Endothelial cell of umbilical vein (primary cell): ENCODE data around the gene CEACAM3. TPM values are rescaled to one million over a fixed set of nuclear protein-coding genes. Genes with fewer than 3 reads are reported as not detected.

Experiments
- BruUV-seq: library from RNA; stranded (reverse); fragments of 400-500 nt; replicated peaks from 2 replicates; lab custom pipeline; 2021; lab: Mats Ljungman, UMichigan
- CTCF ChIA-PET: fragments of 300-600, 350-600 bp; sonication (Branson Sonifier 250); formaldehyde crosslinking; loops from one replicate; lab custom pipeline; 2021; ENCODE audit warnings: antibody characterized with exemption, inconsistent platforms; lab: Charles Lee
- POLR2A ChIA-PET: fragments of 300-600, 350-600 bp; sonication (Branson Sonifier 250); formaldehyde crosslinking; loops from one replicate; lab custom pipeline; 2021; ENCODE audit warnings: antibody characterized with exemption, inconsistent platforms; lab: Charles Lee
- DNase-seq: peaks from one replicate; pipeline ENCODE4 v3.0.0-alpha.2; 2011; ENCODE audit warnings: low read depth, low spot score
- FAIRE-seq: peaks from 2 replicates; lab custom pipeline; 2011; peaks lifted over from hg19 to GRCh38; lab: Jason Lieb, UNC
- H2AFZ ChIP-seq: 2 replicates; pipeline ENCODE4 v1.6.0; 2012; ENCODE audit warnings: low read depth, low read length, control low read depth, inconsistent platforms
- H3K27ac ChIP-seq: 2 replicates; pipeline ENCODE4 v1.5.1; 2011; ENCODE audit warnings: low read depth, mild to moderate bottlenecking, control low read depth, low read length, moderate library complexity; ENCODE audit not compliant: insufficient read depth
- H3K27me3 ChIP-seq, 2 experiments: 2 replicates each; pipeline versions ENCODE4 v1.6.0 to v1.6.1; 2011; ENCODE audit warnings: low read length in 2 of 2, mixed read lengths in 1 of 2; ENCODE audit not compliant: control insufficient read depth in 2 of 2, insufficient read depth in 2 of 2
- H3K36me3 ChIP-seq, 2 experiments: 2 replicates in 1 of 2; 3 replicates in 1 of 2; pipeline ENCODE4 v1.5.1; 2011; ENCODE audit warnings: low read length in 2 of 2, mild to moderate bottlenecking in 1 of 2, moderate library complexity in 1 of 2; ENCODE audit not compliant: control insufficient read depth in 2 of 2, insufficient read depth in 2 of 2; ENCODE audit errors: extremely low read depth in 1 of 2
- H3K4me1 ChIP-seq: 3 replicates; pipeline ENCODE4 v1.5.1; 2011; ENCODE audit warnings: mild to moderate bottlenecking, low read length; ENCODE audit not compliant: control insufficient read depth, insufficient read depth; ENCODE audit errors: extremely low read depth
- H3K4me2 ChIP-seq: 2 replicates; pipeline ENCODE4 v1.6.1; 2011; ENCODE audit warnings: low read length, control low read depth, mixed read lengths; ENCODE audit not compliant: insufficient read depth
- H3K4me3 ChIP-seq, 3 experiments: fragments of 200-600 bp in 1 of 3; sonication (generic), shearing (Covaris generic) in 1 of 3; replicated peaks in 1 of 3; 2 replicates each; pipeline ENCODE4 v1.5.1; 2011 to 2016; ENCODE audit warnings: control low read depth in 3 of 3, low read length in 3 of 3, mild to moderate bottlenecking in 2 of 3, inconsistent platforms in 1 of 3, low read depth in 1 of 3, moderate library complexity in 1 of 3; ENCODE audit not compliant: insufficient read depth in 1 of 3
- H3K79me2 ChIP-seq: 2 replicates; pipeline ENCODE4 v1.6.0; 2012; ENCODE audit warnings: low read length, inconsistent platforms; ENCODE audit not compliant: control insufficient read depth, insufficient read depth
- H3K9ac ChIP-seq: replicated peaks from 2 replicates; pipeline ENCODE3; 2011; ENCODE audit warnings: low read length, control low read depth; ENCODE audit not compliant: insufficient read depth; ENCODE audit errors: extremely low read depth
- H3K9me1 ChIP-seq: replicated peaks from 3 replicates; pipeline ENCODE4 v1.6.0; 2011; ENCODE audit warnings: mild to moderate bottlenecking, low read length; ENCODE audit not compliant: control insufficient read depth, insufficient read depth; ENCODE audit errors: extremely low read depth
- H3K9me3 ChIP-seq: replicated peaks from 2 replicates; pipeline ENCODE4 v1.5.1; 2012; ENCODE audit warnings: low read length, inconsistent platforms; ENCODE audit not compliant: control insufficient read depth, insufficient read depth
- H4K20me1 ChIP-seq: replicated peaks from 2 replicates; pipeline ENCODE3; 2011; ENCODE audit warnings: mild to moderate bottlenecking, low read length; ENCODE audit not compliant: control insufficient read depth, insufficient read depth; ENCODE audit errors: extremely low read depth
- FOS ChIP-seq: IDR thresholded peaks from 2 replicates; pipeline ENCODE4 v1.6.1; 2011; ENCODE audit warnings: mild to moderate bottlenecking, low read length, moderate library complexity, borderline replicate concordance; ENCODE audit not compliant: insufficient read depth
- GATA2 ChIP-seq: IDR thresholded peaks from 2 replicates; pipeline ENCODE4 v1.7.0; 2011; ENCODE audit warnings: low read depth, mild to moderate bottlenecking, moderate library complexity, mixed read lengths, low read length; ENCODE audit not compliant: insufficient read length, insufficient read depth
- JUN ChIP-seq: IDR thresholded peaks from 2 replicates; pipeline ENCODE4 v1.6.1; 2011; ENCODE audit warnings: borderline replicate concordance, low read depth; ENCODE audit not compliant: insufficient read length, insufficient read depth
- MYC ChIP-seq: IDR thresholded peaks from one replicate; pipeline ENCODE4 v1.6.1; 2011; ENCODE audit warnings: mild to moderate bottlenecking, low read depth, low read length
- POLR2A ChIP-seq: IDR thresholded peaks from 2 replicates; pipeline ENCODE4 v1.6.1; 2012; ENCODE audit warnings: low read depth, mild to moderate bottlenecking, control low read depth, low read length
- POLR2AphosphoS5 ChIP-seq: IDR thresholded peaks from 2 replicates; pipeline ENCODE4 v1.6.1; 2012; ENCODE audit warnings: low read depth, mild to moderate bottlenecking, control low read depth, low read length, moderate library complexity; ENCODE audit not compliant: insufficient read depth
- dilution Hi-C: fragments of 300-500 bp; cut with MboI; formaldehyde crosslinking; loops from one replicate; pipeline ENCODE4 v1.15.0; 2019; ENCODE audit warnings: low sequenced_read_pairs; ENCODE audit not compliant: extremely low pct_ligation_motif_present
- intact Hi-C: fragments of 100-400 bp; cut with micrococcal nuclease; formaldehyde crosslinking; loops from one replicate; pipeline ENCODE4 v1.10.0; 2022
- polyA plus RNA-seq, 4 experiments: library from polyadenylated mRNA; depleted of rRNA in 3 of 4; stranded (reverse) in 3 of 4; unstranded in 1 of 4; fragments of >200 nt; gene quantifications; 2 replicates each; pipeline versions ENCODE4 v1.2.1 to v1.2.3, GENCODE V29; 2011 to 2012; ENCODE audit warnings: missing spikeins in 1 of 4
- total RNA-seq: library from RNA; stranded (reverse); gene quantifications from 2 replicates; pipeline ENCODE4 v1.2.3, GENCODE V29; 2021
- TF ChIP-seq, protein P1 (sequence below), 2 donors: IDR thresholded peaks; 1 replicate in 1 of 2; 2 replicates in 1 of 2; pipeline ENCODE4 v1.5.1; 2011; ENCODE audit warnings: low read length in 2 of 2, mild to moderate bottlenecking in 2 of 2, moderate library complexity in 2 of 2, control low read depth in 1 of 2, inconsistent platforms in 1 of 2, low read depth in 1 of 2; ENCODE audit not compliant: insufficient read depth in 1 of 2; ENCODE audit errors: extremely low read depth in 1 of 2
- TF ChIP-seq, protein P2 (sequence below): IDR thresholded peaks from 2 replicates; pipeline ENCODE4 v1.6.1; 2011; ENCODE audit not compliant: insufficient read depth, insufficient read length

CEACAM3 gene
- total and polyA plus RNA-seq, 2 donors (not counting 3 experiments of a cell fraction or from before 2014, with no cell fraction given), result not detected

DNA sequence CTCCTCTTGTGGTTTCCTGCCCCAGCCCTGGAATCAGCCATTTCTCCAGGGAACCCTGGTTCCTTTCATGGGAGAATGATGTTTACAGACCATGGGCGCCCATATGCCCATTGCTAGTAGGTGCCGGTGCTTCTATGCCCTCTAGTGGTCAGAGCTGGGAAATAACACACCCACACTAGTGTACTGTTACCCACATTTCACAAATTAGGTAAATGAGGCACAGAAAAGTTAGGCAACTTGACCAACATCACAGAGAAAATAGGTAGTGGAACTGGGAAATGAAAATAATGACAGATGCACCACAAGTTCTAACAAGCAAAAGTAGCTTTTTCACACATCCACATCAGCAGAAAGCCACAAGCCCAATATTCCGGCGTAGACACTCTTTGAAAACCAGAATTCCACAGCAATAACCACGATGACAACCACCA, 1.3 kb upstream of the CEACAM3 start:
- Histone ChIP-seq H3K9me1 (no peaks in the 10 kb centered on the region), H4K20me1 (no peaks in the 10 kb centered on the region), H3K9me3 (no peaks in the 10 kb centered on the region), H3K4me3 (no peak overlapping the region), H3K27ac (no peak overlapping the region), H3K4me2 (no peak overlapping the region), H2AFZ (no peak overlapping the region), H3K4me1 (no peaks in the 10 kb centered on the region), H3K27me3 (peaks cover 0 to 4% of the 10 kb centered on the region in 2 experiments), H3K79me2 (no peaks in the 10 kb centered on the region), H3K36me3 (no peaks in the 10 kb centered on the region), H3K9ac (no peak overlapping the region)
- DNase-seq, result peak; percentile 36
- POLR2A ChIA-PET, result no interaction called here
- BruUV-seq, result no TSS peak
- dilution Hi-C loops (no loop called here), intact Hi-C loops (no loop called here)
- TF ChIP-seq, protein P1, sequence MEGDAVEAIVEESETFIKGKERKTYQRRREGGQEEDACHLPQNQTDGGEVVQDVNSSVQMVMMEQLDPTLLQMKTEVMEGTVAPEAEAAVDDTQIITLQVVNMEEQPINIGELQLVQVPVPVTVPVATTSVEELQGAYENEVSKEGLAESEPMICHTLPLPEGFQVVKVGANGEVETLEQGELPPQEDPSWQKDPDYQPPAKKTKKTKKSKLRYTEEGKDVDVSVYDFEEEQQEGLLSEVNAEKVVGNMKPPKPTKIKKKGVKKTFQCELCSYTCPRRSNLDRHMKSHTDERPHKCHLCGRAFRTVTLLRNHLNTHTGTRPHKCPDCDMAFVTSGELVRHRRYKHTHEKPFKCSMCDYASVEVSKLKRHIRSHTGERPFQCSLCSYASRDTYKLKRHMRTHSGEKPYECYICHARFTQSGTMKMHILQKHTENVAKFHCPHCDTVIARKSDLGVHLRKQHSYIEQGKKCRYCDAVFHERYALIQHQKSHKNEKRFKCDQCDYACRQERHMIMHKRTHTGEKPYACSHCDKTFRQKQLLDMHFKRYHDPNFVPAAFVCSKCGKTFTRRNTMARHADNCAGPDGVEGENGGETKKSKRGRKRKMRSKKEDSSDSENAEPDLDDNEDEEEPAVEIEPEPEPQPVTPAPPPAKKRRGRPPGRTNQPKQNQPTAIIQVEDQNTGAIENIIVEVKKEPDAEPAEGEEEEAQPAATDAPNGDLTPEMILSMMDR (IDR thresholded peaks at IDR 0.05; ENCODE audit: extremely low read depth in 1 of 2, insufficient read depth in 1 of 2, low read depth in 1 of 2, low read length in 2 of 2), result peak; percentile 69 to 75
- no peak for TF ChIP-seq JUN
- peak; percentile 70 for FAIRE-seq
- CTCF ChIA-PET, result interaction anchor here (0.7 to 6.1 kb wide), 21 partner anchors 8 to 161 kb away, joined by 3 to 87 read pairs (median 4); no protein-coding TSS in a partner anchor

DNA sequence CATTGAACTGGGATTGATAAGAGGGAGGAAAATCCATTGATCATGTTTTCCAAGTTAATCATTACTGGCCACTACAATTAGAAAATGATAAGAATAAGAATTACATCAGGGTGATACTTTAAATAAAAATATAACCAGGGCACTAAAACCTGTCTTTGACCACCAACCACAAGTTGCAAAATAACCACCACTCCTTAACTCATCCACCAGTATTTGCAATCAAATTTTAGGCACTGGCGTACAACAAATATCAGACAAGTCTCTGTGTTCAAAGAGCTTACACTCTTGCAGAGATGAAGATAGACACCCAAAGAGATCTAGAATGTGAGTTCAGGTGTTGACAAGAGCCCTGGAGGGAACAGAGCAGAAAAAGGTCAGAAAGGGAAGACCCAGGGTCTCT, 514 bp downstream of the CEACAM3 start:
- TF ChIP-seq POLR2A, result no peak
- no peak for TF ChIP-seq MYC
- TF ChIP-seq POLR2AphosphoS5, result no peak
- no peak for TF ChIP-seq FOS
- TF ChIP-seq, protein P2, sequence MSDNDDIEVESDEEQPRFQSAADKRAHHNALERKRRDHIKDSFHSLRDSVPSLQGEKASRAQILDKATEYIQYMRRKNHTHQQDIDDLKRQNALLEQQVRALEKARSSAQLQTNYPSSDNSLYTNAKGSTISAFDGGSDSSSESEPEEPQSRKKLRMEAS, result no peak
- no peak for TF ChIP-seq GATA2
- no peak overlapping the region for H3K27ac ChIP-seq
- H4K20me1 ChIP-seq, result no peaks in the 10 kb centered on the region
- intact Hi-C loops (no loop called here), dilution Hi-C loops (no loop called here)
- CTCF ChIA-PET, result interaction anchor here (0.9 to 2.6 kb wide), 2 partner anchors 12 to 24 kb away, joined by 4 to 18 read pairs; no protein-coding TSS in a partner anchor
- H3K27me3 ChIP-seq, result peaks cover 0 to 4% of the 10 kb centered on the region in 2 experiments
- DNase-seq (no peak), FAIRE-seq (no peak)
- no peaks in the 10 kb centered on the region for H3K9me1 ChIP-seq
- no peaks in the 10 kb centered on the region for H3K36me3 ChIP-seq
- H3K79me2 ChIP-seq, result no peaks in the 10 kb centered on the region
- no peaks in the 10 kb centered on the region for H3K9me3 ChIP-seq
- BruUV-seq, result no TSS peak
- H3K4me3 ChIP-seq, result no peak overlapping the region
- no peak overlapping the region for H3K9ac ChIP-seq
- no peak overlapping the region for H3K4me2 ChIP-seq
- H2AFZ ChIP-seq, result no peak overlapping the region
- POLR2A ChIA-PET, result no interaction called here
- no peaks in the 10 kb centered on the region for H3K4me1 ChIP-seq
